ENCODE results near the gene GPR62.

The GPR62 gene

DNA sequence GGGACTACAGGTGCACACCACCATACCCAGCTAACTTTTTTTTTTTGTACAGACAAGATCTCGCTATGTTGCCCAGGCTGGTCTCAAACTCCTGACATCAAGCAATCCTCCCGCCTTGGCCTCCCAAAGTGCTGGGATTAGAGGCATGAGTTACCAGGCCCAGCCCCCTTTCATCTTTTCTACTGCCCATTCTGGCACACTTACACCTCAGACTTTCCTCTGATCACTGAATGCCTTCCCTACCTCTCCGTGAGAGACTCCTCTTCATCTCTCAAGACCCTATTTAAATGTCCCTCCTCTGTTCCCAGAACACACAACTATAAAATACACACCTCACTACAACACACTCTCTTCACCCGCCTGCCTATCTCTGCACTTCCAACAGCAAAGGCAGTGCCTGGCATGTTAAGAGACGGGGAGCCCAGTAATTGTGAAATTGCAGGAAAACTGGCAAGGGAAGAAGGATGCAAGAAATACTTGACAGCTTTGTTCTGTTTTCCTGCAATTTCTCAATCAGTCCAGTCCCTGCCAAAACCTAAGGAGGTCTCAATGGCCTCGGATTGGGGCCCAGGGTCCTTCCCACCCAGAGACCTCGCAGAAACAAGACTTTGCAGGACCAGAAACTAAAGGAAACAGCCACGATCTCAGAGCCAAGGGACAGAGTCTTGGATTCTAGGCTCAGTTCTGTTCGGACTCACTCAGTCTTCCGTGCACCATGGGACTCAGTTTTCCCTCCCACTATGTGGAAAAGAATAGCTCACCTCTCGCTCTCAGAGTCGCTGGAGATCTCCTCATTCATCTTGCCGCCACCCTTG lies 14.3 kb upstream of the GPR62 start:
- H3K9ac ChIP-seq (ENCODE audit: low read length in 2 of 2): peak overlapping the region; percentile 80 to 82
- H3K9me3 ChIP-seq (ENCODE audit: control insufficient read depth in 2 of 2, low read length in 2 of 2): no peaks in the 10 kb centered on the region
- H3K4me3 ChIP-seq (ENCODE audit: low read length in 2 of 2): peak overlapping the region; percentile 82 to 86
- H3K27ac ChIP-seq (ENCODE audit: low read length): peak overlapping the region; percentile 60
- peaks cover 26% of the 10 kb centered on the region for H3K4me1 ChIP-seq (ENCODE audit: control insufficient read depth, insufficient read depth, low read length)
- peaks cover 12 to 24% of the 10 kb centered on the region in 2 donors for H3K36me3 ChIP-seq (ENCODE audit: control insufficient read depth in 2 of 2, insufficient read depth in 2 of 2, low read length in 2 of 2)
- H3K27me3 ChIP-seq (ENCODE audit: control insufficient read depth in 1 of 2, insufficient read depth in 2 of 2, low read length in 2 of 2): no peaks in the 10 kb centered on the region

- peaks cover 26% of the 10 kb centered on the region for H3K4me1 ChIP-seq (ENCODE audit: control insufficient read depth, insufficient read depth, low read length)
- H3K27me3 ChIP-seq (ENCODE audit: control insufficient read depth in 1 of 2, insufficient read depth in 2 of 2, low read length in 2 of 2): no peaks in the 10 kb centered on the region
- peak overlapping the region; percentile 80 to 82 for H3K9ac ChIP-seq (ENCODE audit: low read length in 2 of 2)
- no peaks in the 10 kb centered on the region for H3K9me3 ChIP-seq (ENCODE audit: control insufficient read depth in 2 of 2, low read length in 2 of 2)
- peak overlapping the region; percentile 60 for H3K27ac ChIP-seq (ENCODE audit: low read length)
- H3K36me3 ChIP-seq (ENCODE audit: control insufficient read depth in 2 of 2, insufficient read depth in 2 of 2, low read length in 2 of 2): peaks cover 8 to 23% of the 10 kb centered on the region in 2 donors
- H3K4me3 ChIP-seq (ENCODE audit: low read length in 2 of 2): peak overlapping the region; percentile 82 to 86
Observed at GRCh38 chr3:51941463-51941797, 13.8 kb upstream of the GPR62 start.

DNA sequence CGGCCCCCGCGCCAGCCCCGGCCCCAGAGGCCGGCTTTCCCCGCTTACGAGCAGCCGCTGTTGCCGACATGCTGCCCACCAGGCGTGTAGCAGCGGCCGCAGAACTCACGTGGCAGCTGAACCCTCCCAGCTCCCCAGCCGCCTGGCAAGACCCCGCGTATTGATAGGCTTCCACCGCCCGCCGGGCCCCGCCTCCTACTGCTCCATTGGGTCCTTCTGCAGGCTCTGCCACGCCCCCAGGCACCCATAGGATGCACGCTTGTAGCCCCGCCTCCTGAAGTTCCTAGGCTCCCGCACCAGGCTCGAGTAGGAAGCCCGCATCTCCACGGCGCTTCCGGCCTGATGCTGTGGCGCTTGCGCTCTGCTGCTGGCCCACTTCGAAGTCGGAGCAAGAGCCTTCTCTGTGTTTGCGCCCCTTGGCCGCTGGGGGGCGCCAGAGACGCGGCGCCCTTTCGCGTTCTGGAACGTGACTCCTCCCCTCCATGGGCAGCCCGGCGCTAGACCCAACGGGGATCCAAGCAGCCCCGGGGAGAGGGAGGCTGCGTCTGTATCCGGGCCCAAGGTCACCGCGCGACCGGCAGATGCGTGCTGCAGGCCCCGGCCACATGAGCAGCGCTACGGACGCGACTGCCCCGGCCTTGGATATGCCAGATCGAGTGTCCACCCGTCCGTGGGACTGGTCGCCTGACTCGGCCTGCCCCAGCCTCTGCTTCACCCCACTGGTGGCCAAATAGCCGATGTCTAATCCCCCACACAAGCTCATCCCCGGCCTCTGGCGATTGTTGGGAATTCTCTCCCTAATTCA lies 13.2 kb upstream of the GPR62 start, which contains the start of the genes PARP3 and RRP9:
Gene PARP3, plus strand, starts transcription at position 566 of the 805 bp plus-strand sequence. CDS start 993 bp downstream, outside the sequence.
Gene RRP9, minus strand, starts transcription at position 107 of the 805 bp plus-strand sequence. Its CDS starts 37 bp downstream, at position 70.
- H3K36me3 ChIP-seq (ENCODE audit: control insufficient read depth in 2 of 2, insufficient read depth in 2 of 2, low read length in 2 of 2): peaks cover 8 to 17% of the 10 kb centered on the region in 2 donors

DNA sequence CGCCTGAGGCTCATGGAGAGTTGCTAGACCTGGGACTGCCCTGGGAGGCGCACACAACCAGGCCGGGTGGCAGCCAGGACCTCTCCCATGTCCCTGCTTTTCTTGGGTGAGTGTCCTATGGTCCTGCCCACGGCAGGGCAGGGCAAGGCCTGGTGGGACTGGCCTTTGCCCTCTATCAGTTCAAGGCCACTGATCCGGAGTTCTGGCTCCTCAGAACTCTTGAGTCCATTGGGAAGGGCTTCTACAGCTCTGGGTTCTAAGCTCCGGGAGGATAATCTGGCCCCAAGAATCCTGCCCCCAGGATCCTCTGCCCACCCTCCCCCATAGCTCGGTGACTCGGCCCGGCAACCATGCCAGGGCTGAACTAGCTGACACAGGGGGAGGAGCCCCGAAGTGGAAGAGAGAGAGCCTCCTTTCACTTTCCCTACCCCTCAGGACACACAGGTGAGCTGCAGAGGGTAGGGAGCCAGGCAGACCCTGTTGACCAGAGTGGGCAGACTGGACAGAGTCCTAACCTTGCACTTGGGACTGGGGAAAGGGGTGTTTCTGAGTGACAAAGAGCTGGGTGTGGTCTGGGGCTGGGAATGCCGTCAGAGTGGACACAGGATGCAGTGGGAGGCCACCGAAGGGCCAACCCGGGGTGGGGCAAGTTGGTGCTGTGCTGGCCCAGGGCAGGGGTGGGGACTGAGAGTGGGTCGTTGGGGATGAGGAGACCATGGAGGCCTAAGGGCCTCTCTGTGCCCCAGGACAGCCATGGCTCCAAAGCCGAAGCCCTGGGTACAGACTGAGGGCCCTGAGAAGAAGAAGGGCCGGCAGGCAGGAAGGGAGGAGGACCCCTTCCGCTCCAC lies 12.4 kb upstream of the GPR62 start:
- Histone ChIP-seq H3K4me1 (ENCODE audit: control insufficient read depth, insufficient read depth, low read length) (peaks cover 26% of the 10 kb centered on the region), H3K9ac (ENCODE audit: low read length in 2 of 2) (peak overlapping the region; percentile 98 to 100), H3K4me3 (ENCODE audit: low read length in 2 of 2) (peak overlapping the region; percentile 86 to 87), H3K27ac (ENCODE audit: low read length) (peak overlapping the region; percentile 96), H3K36me3 (ENCODE audit: control insufficient read depth in 2 of 2, insufficient read depth in 2 of 2, low read length in 2 of 2) (peaks cover 7 to 13% of the 10 kb centered on the region in 2 donors), H3K27me3 (ENCODE audit: control insufficient read depth in 1 of 2, insufficient read depth in 2 of 2, low read length in 2 of 2) (no peaks in the 10 kb centered on the region), H3K9me3 (ENCODE audit: control insufficient read depth in 2 of 2, low read length in 2 of 2) (no peaks in the 10 kb centered on the region)

More for the DNA sequence above, 13.2 kb upstream of the GPR62 start, which contains the start of the genes PARP3 and RRP9:
- Histone ChIP-seq H3K27me3 (ENCODE audit: control insufficient read depth in 1 of 2, insufficient read depth in 2 of 2, low read length in 2 of 2) (no peaks in the 10 kb centered on the region), H3K9ac (ENCODE audit: low read length in 2 of 2) (peak within 1 kb of the TSS; percentile 98 to 100), H3K9me3 (ENCODE audit: control insufficient read depth in 2 of 2, low read length in 2 of 2) (no peaks in the 10 kb centered on the region), H3K4me3 (ENCODE audit: low read length in 2 of 2) (peak within 1 kb of the TSS; percentile 86 to 87), H3K4me1 (ENCODE audit: control insufficient read depth, insufficient read depth, low read length) (peaks cover 26% of the 10 kb centered on the region), H3K27ac (ENCODE audit: low read length) (peak within 1 kb of the TSS; percentile 96)

DNA sequence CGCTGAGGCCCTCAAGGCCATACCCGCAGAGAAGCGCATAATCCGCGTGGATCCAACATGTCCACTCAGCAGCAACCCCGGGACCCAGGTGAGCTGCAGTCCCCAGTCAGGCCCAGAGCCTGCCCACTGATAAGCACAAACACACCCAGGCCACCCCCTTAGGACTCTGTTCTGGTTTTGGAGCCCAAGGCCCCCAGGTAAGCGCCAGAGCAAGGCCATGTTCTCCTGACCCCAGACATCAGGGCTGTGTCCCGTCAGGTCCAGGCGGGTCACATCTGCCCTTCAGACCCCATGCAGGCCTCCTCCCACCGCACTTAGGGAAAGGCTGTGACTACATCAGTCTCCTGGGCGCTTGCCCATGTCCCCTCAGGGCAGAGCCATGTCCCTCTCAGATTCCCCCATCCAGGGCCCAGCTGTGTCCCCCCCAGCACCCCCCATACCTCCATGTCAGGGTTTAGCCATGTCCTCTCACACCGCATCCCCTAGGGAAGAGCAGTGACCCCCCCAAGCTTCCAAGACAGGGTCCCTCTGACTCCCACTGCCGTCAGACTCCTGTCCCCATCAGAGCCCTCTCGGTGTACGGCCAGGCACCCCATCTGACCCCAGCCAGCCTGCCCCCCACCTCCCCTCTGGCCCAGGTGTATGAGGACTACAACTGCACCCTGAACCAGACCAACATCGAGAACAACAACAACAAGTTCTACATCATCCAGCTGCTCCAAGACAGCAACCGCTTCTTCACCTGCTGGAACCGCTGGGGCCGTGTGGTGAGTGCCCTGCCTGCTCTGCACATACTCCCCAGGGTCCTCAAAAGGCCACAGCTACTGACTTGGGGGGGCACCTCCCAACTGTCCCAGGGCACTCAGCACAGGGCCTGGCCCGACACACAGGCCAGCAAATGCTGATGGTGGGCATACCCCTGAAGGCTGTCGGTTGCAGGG lies 11.5 kb upstream of the GPR62 start:
- Histone ChIP-seq H3K4me1 (ENCODE audit: control insufficient read depth, insufficient read depth, low read length) (peaks cover 26% of the 10 kb centered on the region), H3K36me3 (ENCODE audit: control insufficient read depth in 2 of 2, insufficient read depth in 2 of 2, low read length in 2 of 2) (peaks cover 11 to 14% of the 10 kb centered on the region in 2 donors), H3K27ac (ENCODE audit: low read length) (peak overlapping the region; percentile 96), H3K4me3 (ENCODE audit: low read length in 2 of 2) (peak overlapping the region; percentile 86 to 87), H3K9me3 (ENCODE audit: control insufficient read depth in 2 of 2, low read length in 2 of 2) (no peaks in the 10 kb centered on the region), H3K9ac (ENCODE audit: low read length in 2 of 2) (peak overlapping the region in 1 of 2 donors; percentile 100), H3K27me3 (ENCODE audit: control insufficient read depth in 1 of 2, insufficient read depth in 2 of 2, low read length in 2 of 2) (no peaks in the 10 kb centered on the region)

GRCh38 chr3:51944451-51945021 lies 10.6 kb upstream of the GPR62 start:
- H3K4me3 ChIP-seq (ENCODE audit: low read length in 2 of 2): no peak overlapping the region
- H3K9me3 ChIP-seq (ENCODE audit: control insufficient read depth in 2 of 2, low read length in 2 of 2): no peaks in the 10 kb centered on the region
- H3K27ac ChIP-seq (ENCODE audit: low read length): no peak overlapping the region
- H3K4me1 ChIP-seq (ENCODE audit: control insufficient read depth, insufficient read depth, low read length): peaks cover 26% of the 10 kb centered on the region
- H3K36me3 ChIP-seq (ENCODE audit: control insufficient read depth in 2 of 2, insufficient read depth in 2 of 2, low read length in 2 of 2): peaks cover 14 to 18% of the 10 kb centered on the region in 2 donors
- H3K9ac ChIP-seq (ENCODE audit: low read length in 2 of 2): no peak overlapping the region
- no peaks in the 10 kb centered on the region for H3K27me3 ChIP-seq (ENCODE audit: control insufficient read depth in 1 of 2, insufficient read depth in 2 of 2, low read length in 2 of 2)

DNA sequence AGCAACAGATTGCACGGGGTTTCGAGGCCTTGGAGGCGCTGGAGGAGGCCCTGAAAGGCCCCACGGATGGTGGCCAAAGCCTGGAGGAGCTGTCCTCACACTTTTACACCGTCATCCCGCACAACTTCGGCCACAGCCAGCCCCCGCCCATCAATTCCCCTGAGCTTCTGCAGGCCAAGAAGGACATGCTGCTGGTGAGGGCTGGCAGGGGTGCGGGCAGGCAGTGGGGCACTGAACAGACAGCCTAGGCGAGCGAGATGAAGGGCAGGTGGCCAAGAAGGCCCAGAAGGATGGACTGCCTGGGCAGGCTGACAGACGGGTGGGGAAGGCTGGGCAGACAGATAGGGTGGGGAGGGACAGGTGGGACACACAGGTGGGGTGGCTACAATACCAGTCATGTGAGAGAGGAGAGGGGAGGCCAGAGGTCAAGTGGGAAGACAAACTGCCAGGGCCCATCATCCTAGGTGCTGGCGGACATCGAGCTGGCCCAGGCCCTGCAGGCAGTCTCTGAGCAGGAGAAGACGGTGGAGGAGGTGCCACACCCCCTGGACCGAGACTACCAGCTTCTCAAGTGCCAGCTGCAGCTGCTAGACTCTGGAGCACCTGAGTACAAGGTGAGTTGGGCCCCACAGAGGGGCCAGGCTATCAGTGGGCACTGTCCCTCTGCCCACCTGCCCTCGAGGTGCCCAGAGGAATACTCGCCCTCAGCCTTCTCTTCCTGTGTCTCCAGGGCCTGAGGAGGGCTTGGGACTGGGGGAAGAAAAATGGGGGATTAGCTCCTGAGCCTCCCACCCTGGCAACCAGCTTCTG lies 9.9 kb upstream of the GPR62 start:
- Histone ChIP-seq H3K9me3 (ENCODE audit: control insufficient read depth in 2 of 2, low read length in 2 of 2) (no peaks in the 10 kb centered on the region), H3K27ac (ENCODE audit: low read length) (no peak overlapping the region), H3K27me3 (ENCODE audit: control insufficient read depth in 1 of 2, insufficient read depth in 2 of 2, low read length in 2 of 2) (no peaks in the 10 kb centered on the region), H3K9ac (ENCODE audit: low read length in 2 of 2) (no peak overlapping the region), H3K36me3 (ENCODE audit: control insufficient read depth in 2 of 2, insufficient read depth in 2 of 2, low read length in 2 of 2) (peaks cover 14 to 18% of the 10 kb centered on the region in 2 donors), H3K4me3 (ENCODE audit: low read length in 2 of 2) (no peak overlapping the region), H3K4me1 (ENCODE audit: control insufficient read depth, insufficient read depth, low read length) (peaks cover 26% of the 10 kb centered on the region)

GRCh38 chr3:51945926-51946705 lies 9.1 kb upstream of the GPR62 start:
- Histone ChIP-seq H3K27me3 (ENCODE audit: control insufficient read depth in 1 of 2, insufficient read depth in 2 of 2, low read length in 2 of 2) (no peaks in the 10 kb centered on the region), H3K9ac (ENCODE audit: low read length in 2 of 2) (no peak overlapping the region), H3K4me1 (ENCODE audit: control insufficient read depth, insufficient read depth, low read length) (peaks cover 19% of the 10 kb centered on the region), H3K27ac (ENCODE audit: low read length) (no peak overlapping the region), H3K4me3 (ENCODE audit: low read length in 2 of 2) (no peak overlapping the region), H3K9me3 (ENCODE audit: control insufficient read depth in 2 of 2, low read length in 2 of 2) (no peaks in the 10 kb centered on the region), H3K36me3 (ENCODE audit: control insufficient read depth in 2 of 2, insufficient read depth in 2 of 2, low read length in 2 of 2) (peaks cover 14 to 18% of the 10 kb centered on the region in 2 donors)
